Measurements from ENCODE around the gene LIPI.
"Not testable (repeated sequence)": the region's sequence is repeated elsewhere in the genome, so short reads cannot be mapped to it uniquely, and the experiment has no call there.

LIPI gene

DNA sequence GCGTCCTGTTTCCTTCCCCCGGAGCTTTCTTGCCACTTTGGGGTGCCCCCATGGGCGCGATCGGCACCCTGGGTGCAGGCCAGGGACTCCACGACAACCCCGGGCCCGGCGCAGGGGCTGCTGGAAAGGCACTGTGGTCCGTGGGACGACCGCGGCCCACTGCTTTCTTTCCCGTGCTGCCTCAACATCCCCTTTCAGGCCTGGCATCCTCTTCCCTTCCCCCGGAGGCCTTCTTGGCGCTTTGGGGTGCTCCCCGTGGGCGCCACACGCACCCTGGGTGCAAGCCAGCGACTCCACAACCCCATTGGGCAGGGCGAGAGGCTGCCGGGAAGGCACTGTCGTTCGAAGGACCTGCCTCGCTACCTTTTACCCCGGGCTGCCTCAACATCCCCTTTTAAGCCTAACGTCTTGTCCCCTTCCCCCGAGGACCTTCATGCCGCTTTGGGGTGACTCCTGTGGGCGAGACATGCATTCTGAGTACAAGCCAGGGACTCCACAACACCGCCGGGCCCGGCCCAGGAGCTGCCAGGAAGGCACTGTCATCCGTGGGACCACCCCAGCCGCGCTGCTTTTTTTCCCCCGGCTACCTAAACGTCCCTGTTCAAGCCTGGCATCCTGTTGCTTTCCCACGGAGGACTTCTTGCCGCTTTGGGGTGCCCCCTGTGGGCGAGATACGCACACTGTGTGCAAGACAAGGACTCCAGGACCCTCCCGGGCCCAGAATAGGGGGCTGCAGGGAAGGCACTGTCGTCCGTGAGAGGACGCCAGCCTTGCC is 137.8 kb downstream of the LIPI start:
- no peak for DNase-seq (ENCODE audit: low spot score)

DNA sequence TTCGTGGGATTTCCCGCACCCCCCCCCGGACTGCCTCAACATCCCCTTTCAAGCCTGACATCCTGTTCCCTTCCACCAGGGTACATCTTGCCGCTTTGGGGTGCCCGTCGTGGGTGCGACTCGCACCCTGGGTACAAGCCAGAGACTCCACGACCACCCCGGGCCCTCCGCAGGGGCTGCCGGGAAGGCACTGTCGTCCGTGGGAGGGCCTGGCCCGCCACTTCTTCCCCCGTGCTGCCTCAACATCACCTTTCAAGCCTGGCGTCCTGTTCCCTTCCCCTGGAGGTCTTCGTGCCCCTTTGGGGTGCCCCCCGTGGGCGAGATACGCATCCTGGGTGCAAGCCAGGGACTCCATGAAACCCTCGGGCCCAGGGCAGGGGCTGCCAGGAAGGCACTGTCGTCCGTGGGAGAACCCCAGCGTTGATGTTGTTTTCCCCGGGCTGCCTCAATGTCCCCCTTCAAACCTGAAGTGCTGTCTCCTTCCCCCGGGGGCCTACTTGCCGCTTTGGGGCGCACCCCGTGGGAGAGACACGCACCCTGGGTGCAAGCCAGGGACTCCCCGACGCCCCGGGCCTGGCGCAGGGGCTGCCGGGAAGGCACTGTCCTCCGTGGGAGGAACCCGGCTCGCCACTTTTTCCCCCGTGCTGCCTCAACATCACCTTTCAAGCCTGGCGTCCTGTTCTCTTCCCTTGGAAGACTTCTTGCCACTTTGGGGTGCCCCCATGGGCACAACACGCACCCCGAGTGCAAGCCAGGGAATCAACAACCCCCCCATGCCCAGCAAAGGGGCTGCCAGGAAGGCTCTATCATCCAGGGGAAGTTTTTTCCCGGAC is 138.6 kb downstream of the LIPI start:
- DNase-seq (ENCODE audit: low spot score) = no peak

DNA sequence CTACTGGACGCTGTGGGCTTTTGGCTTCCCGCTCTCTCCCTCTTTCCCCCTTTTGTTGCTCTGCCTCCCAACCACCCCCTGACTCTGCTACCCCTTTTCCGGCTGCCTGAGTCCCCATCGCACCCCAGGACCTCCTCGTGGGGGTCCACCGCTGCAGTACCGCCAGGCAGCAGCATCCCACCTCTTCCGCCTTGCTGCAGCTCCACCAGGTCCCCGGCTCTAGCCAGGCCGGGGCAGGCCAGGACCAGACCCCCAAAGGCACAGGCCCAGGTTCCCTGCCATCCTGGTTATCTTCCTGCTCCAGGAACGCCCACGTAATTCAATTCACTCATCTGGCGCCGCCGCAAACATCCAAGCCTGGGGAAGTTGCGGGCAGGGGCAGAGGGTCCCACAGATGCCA is 139.8 kb downstream of the LIPI start:
- no peak for DNase-seq (ENCODE audit: low spot score)

DNA sequence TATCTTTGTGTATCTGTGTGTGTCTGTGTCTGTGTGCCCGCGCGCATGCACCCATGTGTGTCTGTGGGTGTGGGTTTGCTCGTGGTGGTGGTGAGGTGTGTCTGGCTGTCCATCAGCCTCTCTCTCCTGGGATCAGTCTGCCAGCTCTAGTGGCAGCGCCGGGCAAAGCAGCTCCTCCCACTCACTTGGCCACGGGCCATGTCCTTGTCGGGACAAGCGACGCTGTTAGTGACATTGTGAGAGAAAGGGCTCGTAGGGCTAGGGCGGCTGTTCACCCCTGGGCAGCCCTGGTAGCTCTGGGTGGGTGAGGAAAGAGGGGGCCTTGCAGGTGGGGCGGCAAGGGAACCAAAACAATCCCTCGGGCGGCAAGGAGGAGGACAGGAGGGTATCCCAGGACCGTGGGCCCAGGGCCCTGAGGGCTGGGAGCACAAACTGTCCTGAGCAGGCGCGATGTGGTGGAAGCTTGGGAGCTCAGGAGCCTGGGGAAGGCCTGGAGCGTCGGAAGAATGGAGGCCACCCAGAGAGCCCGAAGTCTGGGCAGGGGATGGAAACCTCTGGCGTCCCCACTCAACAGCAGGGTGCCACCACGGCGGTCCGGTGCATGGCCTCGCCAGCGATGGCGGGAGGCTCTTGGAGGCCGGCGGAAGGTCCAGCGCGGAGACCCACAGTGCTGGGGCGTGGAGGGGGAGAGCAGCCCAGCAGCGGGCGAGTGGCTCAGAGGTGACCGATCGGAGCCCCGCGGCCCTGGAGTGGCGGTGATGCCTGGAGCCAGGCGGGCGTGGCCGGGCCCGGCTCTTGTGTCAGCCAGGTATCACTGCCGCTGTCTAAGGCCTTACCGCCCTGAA is 140.5 kb downstream of the LIPI start:
- no peak for DNase-seq (ENCODE audit: low spot score)

DNA sequence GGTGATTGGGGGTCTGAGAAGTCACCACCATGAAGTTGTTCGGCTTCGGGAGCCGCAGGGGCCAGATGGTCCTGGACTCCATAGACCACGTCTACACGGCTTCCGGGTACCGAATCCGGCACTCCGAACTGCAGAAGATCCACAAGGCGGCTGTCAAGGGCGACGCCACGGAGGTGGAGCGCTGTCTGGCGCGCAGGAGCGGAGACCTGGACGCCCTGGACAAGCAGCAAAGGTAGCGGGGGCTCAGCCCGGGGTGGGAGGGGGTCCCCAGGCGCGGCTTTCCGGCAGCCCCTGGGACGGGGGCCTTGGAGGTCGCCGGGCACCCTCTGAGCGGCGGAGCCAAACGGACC is 146.5 kb downstream of the LIPI start:
- DNase-seq (ENCODE audit: low spot score) = no peak

DNA sequence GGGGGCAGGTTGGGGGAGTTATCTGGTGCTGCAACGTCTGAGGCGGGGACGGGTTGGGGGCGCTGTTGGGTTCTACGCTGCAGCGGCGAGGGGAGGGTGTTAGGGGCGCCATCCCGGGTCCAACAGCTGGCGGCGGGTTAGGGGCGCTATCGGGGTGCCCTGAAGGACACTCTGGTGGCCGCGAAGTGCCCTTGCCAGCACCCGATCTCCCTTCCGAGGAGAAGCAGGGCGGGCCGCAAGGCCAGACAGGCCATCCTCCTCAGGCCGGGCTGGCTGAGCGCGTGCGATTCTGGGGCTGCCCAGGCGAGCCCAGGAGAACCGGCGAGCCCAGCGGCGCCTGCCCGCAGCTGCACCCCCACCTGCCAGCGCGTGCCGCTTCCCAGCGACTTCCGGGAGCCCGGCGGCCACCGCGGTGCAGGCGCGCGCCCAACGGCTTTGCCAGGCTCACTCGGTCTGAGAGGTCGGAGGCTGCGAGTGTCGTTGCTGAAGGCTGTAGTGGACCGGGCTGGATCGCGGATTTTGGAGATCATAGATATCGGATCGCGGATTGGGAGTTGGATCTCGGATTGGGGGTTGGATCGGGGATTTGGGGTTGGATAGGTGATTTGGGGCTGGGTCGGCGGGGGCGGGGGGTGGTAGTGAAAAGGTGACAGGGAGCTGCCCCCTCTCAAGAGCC is 147.0 kb downstream of the LIPI start:
- not testable (repeated sequence) for DNase-seq (ENCODE audit: low spot score)

DNA sequence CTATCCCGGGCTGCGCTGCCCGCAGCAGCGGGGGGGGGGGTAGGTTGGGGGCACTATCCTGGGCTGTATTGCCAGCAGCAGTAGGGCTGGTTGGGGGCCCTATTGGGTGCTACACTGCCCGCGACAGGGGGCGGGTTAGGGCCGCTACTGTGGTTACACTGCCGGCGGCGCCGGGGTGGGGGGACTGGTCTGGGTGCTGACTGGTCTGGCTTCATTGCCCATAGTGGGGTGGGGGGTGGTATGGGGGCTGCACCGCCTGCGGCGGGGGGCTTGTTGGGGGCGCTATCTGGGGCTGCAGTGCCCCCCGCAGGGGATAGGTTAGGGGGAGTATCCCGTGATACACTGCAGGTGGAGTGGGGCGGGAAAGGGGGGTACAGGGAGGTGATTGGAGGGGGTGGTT is 148.1 kb downstream of the LIPI start:
- DNase-seq (ENCODE audit: low spot score) = not testable (repeated sequence)

DNA sequence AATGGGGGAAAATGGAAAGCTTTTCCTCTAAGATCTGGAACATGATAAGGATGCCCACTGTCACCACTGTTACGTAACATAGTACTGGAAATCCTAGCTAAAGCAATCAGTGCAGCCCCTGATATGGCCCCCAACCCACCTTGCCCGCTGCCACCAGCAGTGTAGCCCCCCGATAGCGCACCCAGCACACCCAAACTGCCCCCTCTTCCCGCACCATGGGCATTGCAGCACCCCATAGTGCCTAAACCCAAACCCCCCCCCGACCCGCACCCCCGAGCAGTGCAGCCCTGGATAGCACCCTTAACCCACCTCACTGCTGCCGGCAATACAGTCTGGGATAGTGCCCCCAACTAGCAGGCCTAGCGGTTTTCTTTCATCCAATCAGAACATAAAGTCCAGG is 148.9 kb downstream of the LIPI start:
- DNase-seq (ENCODE audit: low spot score) = not testable (repeated sequence)

DNA sequence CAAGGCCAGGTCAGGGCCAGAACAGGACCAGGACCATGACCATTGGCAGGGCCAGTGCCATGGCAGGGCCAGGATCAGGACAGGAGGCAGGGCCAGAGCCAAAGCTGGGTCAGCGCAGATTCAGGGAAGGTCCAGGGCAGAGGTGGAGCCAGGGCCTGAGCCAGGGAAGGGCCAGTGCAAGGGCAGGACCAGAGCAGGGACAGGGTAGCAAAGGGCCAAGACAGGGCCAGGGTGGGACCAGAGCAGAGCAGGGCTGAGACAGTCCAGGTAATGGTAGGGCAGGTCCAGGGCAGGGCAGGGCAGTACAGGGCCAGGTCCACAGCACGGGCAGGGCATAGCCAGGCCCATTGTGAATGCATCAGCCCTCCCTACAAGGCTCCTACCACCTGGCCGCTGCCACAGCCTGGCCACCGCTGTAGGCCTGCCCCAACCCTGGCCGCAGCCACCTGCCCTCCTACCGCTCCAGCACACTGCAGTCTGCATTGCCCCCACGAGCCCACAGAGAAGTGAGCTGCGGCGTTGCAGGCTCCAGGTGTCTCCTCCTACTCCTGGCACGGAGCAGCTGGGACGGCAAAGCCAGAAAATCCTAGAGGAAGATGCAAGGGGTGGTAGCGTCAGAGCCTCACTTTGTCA is 151.6 kb downstream of the LIPI start:
- not testable (repeated sequence) for DNase-seq (ENCODE audit: low spot score)
